ENCODE data around the gene CPEB1.

The CPEB1 gene

GRCh38 chr15:82647045-82647834 is at the start of gene CPEB1:
Gene CPEB1, minus strand, starts transcription at chr15:82647363. Its CDS starts 18,904 bp downstream, at chr15:82628459.
- peak; percentile 1 for DNase-seq

- no peak for DNase-seq
These were observed 45.0 kb upstream of the CPEB1 start for GRCh38 chr15:82692171-82692570.

- no peak for DNase-seq
These were observed 42.0 kb upstream of the CPEB1 start for GRCh38 chr15:82689147-82689546.

- no peak for DNase-seq
These were observed 41.5 kb upstream of the CPEB1 start for GRCh38 chr15:82688691-82689090.

- DNase-seq: no peak
These were observed 34.2 kb upstream of the CPEB1 start for GRCh38 chr15:82681371-82681770.

GRCh38 chr15:82680200-82681102 is 33.3 kb upstream of the CPEB1 start:
- DNase-seq: peak; percentile 83

- no peak for DNase-seq
These were observed 32.5 kb upstream of the CPEB1 start for GRCh38 chr15:82679626-82680199.

GRCh38 chr15:82677720-82678323 is 30.7 kb upstream of the CPEB1 start:
- DNase-seq: no peak

- DNase-seq: no peak
These were observed 27.7 kb upstream of the CPEB1 start for GRCh38 chr15:82674873-82675272.

- DNase-seq: no peak
These were observed 23.5 kb upstream of the CPEB1 start for GRCh38 chr15:82670699-82671098.

GRCh38 chr15:82666606-82667005 is 19.4 kb upstream of the CPEB1 start:
- DNase-seq: no peak

GRCh38 chr15:82664021-82664420 is 16.9 kb upstream of the CPEB1 start:
- no peak for DNase-seq

GRCh38 chr15:82663186-82663600 is 16.0 kb upstream of the CPEB1 start:
- no peak for DNase-seq

GRCh38 chr15:82662641-82663040 is 15.5 kb upstream of the CPEB1 start:
- DNase-seq: no peak

- DNase-seq: no peak
These were observed 13.2 kb upstream of the CPEB1 start for GRCh38 chr15:82660378-82660777.

GRCh38 chr15:82656641-82657266 is 9.6 kb upstream of the CPEB1 start:
- DNase-seq: no peak

GRCh38 chr15:82655606-82656005 is 8.4 kb upstream of the CPEB1 start:
- no peak for DNase-seq

GRCh38 chr15:82653483-82654168 is 6.5 kb upstream of the CPEB1 start:
- no peak for DNase-seq

- no peak for DNase-seq
These were observed 4.5 kb upstream of the CPEB1 start for GRCh38 chr15:82651708-82652107.

GRCh38 chr15:82650046-82650670 is 3.0 kb upstream of the CPEB1 start:
- no peak for DNase-seq

- no peak for DNase-seq
These were observed 2.2 kb upstream of the CPEB1 start for GRCh38 chr15:82649226-82649999.

Measured in NCI-H345 (cell line).